Common myeloid progenitor, CD34-positive (primary cell): ENCODE results near the gene COA4.
A peak's percentile ranks its signal among the peaks of the same experiment; 100 is the strongest.

ENCODE experiments used
- CTCF ChIA-PET: fragments of 350-600 bp; sonication (Branson Sonifier 250); formaldehyde crosslinking; loops from one replicate; lab custom pipeline; 2021; ENCODE audit warnings: antibody characterized with exemption; lab: Charles Lee
- POLR2A ChIA-PET: fragments of 350-600 bp; sonication (Branson Sonifier 250); formaldehyde crosslinking; loops from one replicate; lab custom pipeline; 2021; ENCODE audit warnings: antibody characterized with exemption; lab: Charles Lee
- DNase-seq, 3 donors: peaks; one replicate each; pipeline versions ENCODE4 v3.0.0 to v3.0.0-alpha.2; 2013
- H3K27ac ChIP-seq, 2 experiments: 1 replicate in 1 of 2; 2 replicates in 1 of 2; pipeline ENCODE4 v1.7.0; 2013; ENCODE audit warnings: inconsistent platforms in 2 of 2, low read length in 2 of 2, mild to moderate bottlenecking in 2 of 2, low read depth in 1 of 2, moderate library complexity in 1 of 2; ENCODE audit not compliant: severe bottlenecking in 2 of 2, insufficient read depth in 1 of 2, poor library complexity in 1 of 2
- H3K27me3 ChIP-seq, 5 experiments: replicated peaks in 2 of 5; 1 replicate in 3 of 5; 2 replicates in 2 of 5; pipeline versions ENCODE4 v1.6.1 to v1.7.0; 2013; ENCODE audit warnings: low read length in 4 of 5, mild to moderate bottlenecking in 2 of 5, moderate library complexity in 2 of 5, inconsistent platforms in 1 of 5; ENCODE audit not compliant: insufficient read depth in 5 of 5, control insufficient read depth in 4 of 5
- H3K36me3 ChIP-seq, 4 experiments: 1 replicate in 2 of 4; 2 replicates in 2 of 4; pipeline versions ENCODE4 v1.6.1 to v1.7.0; 2013; ENCODE audit warnings: low read length in 3 of 4, control low read depth in 1 of 4, mild to moderate bottlenecking in 1 of 4; ENCODE audit not compliant: control insufficient read depth in 4 of 4, insufficient read depth in 4 of 4
- H3K4me1 ChIP-seq, 4 experiments: 1 replicate in 3 of 4; 2 replicates in 1 of 4; pipeline versions ENCODE4 v1.6.1 to v1.7.1; 2013; ENCODE audit warnings: low read length in 3 of 4, mild to moderate bottlenecking in 3 of 4, control low read depth in 1 of 4, inconsistent platforms in 1 of 4, moderate library complexity in 1 of 4; ENCODE audit not compliant: control insufficient read depth in 4 of 4, insufficient read depth in 4 of 4; ENCODE audit errors: control extremely low read depth in 1 of 4
- H3K4me3 ChIP-seq, 7 experiments: 1 replicate in 4 of 7; 2 replicates in 3 of 7; pipeline versions ENCODE4 v1.5.1 to v1.7.0; 2013; ENCODE audit warnings: mild to moderate bottlenecking in 7 of 7, low read length in 6 of 7, moderate library complexity in 6 of 7, inconsistent platforms in 2 of 7, low read depth in 2 of 7, control low read depth in 1 of 7; ENCODE audit not compliant: insufficient read depth in 4 of 7, control insufficient read depth in 1 of 7; ENCODE audit errors: extremely low read depth in 1 of 7
- H3K9me3 ChIP-seq, 5 experiments: 1 replicate in 4 of 5; 2 replicates in 1 of 5; pipeline versions ENCODE4 v1.6.1 to v1.7.1; 2013; ENCODE audit warnings: low read length in 4 of 5, mild to moderate bottlenecking in 2 of 5, inconsistent platforms in 1 of 5, low read depth in 1 of 5, moderate library complexity in 1 of 5; ENCODE audit not compliant: control insufficient read depth in 4 of 5, insufficient read depth in 2 of 5; ENCODE audit errors: control extremely low read depth in 1 of 5
- WGBS: methylation state at CpG from one replicate; pipeline ENCODE4 v1.1.5; 2013; ENCODE audit not compliant: insufficient coverage; 5-methylcytosine and 5-hydroxymethylcytosine counted together

COA4 gene

DNA sequence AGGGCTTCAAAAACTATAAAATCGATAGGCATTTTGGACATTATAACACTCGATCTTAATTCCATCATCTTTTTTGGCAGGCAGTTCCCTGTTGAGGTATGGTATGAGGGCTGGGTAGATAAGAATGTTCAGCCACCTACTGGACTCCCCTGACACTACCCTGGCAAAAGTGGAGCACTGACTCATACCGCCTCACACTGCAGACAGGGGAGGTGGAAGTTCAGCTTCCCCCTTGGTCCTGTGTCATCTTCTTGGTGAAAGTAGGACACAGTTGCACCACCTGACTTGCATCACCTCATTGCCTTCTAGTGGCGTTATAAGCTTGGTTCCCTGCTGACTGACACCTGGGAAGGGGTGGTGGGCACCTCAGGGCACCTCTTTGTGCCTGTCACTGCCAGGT is 30.5 kb upstream of the COA4 start:
- 100% methylated on average over 2 of the region's 4 CpGs for WGBS
- H3K4me1 ChIP-seq: no peaks in the 10 kb centered on the region
- H3K27ac ChIP-seq: no peak overlapping the region
- no peaks in the 10 kb centered on the region for H3K27me3 ChIP-seq
- no peaks in the 10 kb centered on the region for H3K9me3 ChIP-seq
- no peak overlapping the region for H3K4me3 ChIP-seq
- peaks cover 7 to 31% (median 21%) of the 10 kb centered on the region in 4 experiments for H3K36me3 ChIP-seq
- CTCF ChIA-PET: interaction anchor here (1.0 to 1.2 kb wide), 2 partner anchors 12 to 15 kb away, joined by 4 to 5 read pairs; no protein-coding TSS in a partner anchor
- peak in 2 of 3 donors; percentile 23 to 28 for DNase-seq
- POLR2A ChIA-PET: no interaction called here

DNA sequence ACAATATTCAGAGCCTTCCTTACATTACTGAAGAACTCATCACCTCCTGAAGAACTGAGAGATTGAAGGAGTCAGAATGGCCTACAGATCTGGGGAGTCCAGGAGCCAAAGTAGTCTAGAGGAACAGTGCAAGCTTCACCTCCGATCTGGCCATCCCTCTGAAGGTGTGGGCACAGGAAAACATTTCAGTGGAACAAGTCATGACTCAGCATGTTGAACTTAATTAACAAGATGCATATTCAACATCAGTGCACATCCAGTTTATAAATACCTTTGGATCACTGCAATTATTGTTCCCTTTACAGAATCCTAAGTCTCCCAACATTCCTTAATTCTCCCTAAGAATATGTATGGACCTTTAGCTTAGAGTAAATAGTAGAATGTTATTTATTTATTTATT is 25.7 kb upstream of the COA4 start:
- peaks cover 7 to 32% (median 20%) of the 10 kb centered on the region in 4 experiments for H3K36me3 ChIP-seq
- no peaks in the 10 kb centered on the region for H3K4me1 ChIP-seq
- 100% methylated on average over 1 of the region's 1 CpG for WGBS
- no peak for DNase-seq
- H3K27ac ChIP-seq: no peak overlapping the region
- CTCF ChIA-PET: no interaction called here
- H3K27me3 ChIP-seq: no peaks in the 10 kb centered on the region
- POLR2A ChIA-PET: no interaction called here
- H3K4me3 ChIP-seq: no peak overlapping the region
- H3K9me3 ChIP-seq: no peaks in the 10 kb centered on the region

DNA sequence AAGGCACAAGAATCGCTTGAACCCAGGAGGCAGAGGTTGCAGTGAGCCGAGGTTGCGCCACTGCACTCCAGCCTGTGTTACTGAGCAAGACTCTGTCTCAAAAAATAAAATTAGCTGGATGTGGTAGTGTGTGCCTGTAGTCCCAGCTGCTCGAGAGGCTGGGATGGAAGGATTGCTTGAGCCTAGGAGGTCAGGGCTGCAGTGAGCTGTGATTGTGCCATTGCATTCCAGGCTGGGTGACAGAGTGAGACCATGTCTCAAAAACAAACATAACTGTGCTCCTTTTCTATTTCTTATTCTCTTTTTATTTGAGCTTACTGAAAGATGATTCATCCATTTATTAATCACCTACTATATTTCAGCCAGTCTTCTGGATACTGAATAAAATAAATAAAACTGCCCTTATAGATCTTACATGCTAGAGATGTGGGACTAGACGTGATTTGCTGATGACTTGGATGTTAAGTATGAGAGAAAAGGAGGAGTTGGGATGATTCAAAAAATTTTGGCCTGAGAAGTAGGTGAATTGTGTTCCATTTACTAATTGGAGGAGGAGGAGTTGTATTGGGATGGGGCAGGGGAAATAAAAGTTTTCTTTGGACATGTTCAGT is 18.2 kb upstream of the COA4 start:
- POLR2A ChIA-PET: interaction anchor here (0.6 kb wide), 1 partner anchor 71 kb away, joined by 6 read pairs; no protein-coding TSS in a partner anchor
- Histone ChIP-seq H3K27me3 (no peaks in the 10 kb centered on the region), H3K4me1 (no peaks in the 10 kb centered on the region), H3K4me3 (no peak overlapping the region), H3K27ac (no peak overlapping the region), H3K9me3 (no peaks in the 10 kb centered on the region), H3K36me3 (peaks cover 8 to 41% (median 17%) of the 10 kb centered on the region in 4 experiments)
- CTCF ChIA-PET: interaction anchor here (1.0 kb wide), 1 partner anchor 13 kb away, joined by 5 read pairs; no protein-coding TSS in a partner anchor
- 100% methylated on average over 5 of the region's 5 CpGs for WGBS
- DNase-seq: no peak

DNA sequence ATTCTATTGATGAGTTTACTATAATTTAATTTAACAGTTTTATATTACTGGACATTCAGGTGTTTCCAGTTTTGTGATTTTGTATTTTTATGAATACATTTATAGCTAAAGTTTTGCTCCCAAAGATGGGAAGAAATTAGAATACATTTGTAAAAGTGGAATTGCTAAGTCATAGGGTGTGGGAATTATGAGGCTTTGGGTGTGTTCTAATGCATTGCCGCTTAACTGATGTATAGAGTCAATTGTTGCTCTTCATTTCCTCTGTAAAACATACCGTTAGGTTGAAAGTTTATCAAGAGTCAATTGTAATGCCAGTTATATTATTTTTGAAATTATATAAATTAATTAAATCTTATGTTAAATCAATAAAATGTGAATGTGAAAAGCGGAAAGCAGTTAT is 16.4 kb upstream of the COA4 start:
- 89% methylated on average over 1 of the region's 3 CpGs for WGBS

GRCh38 chr11:73889536-73889935 is 12.9 kb upstream of the COA4 start:
- POLR2A ChIA-PET: no interaction called here
- CTCF ChIA-PET: no interaction called here

More for the DNA sequence above, 16.4 kb upstream of the COA4 start:
- H3K36me3 ChIP-seq: peaks cover 6 to 39% (median 19%) of the 10 kb centered on the region in 4 experiments
- H3K27ac ChIP-seq: no peak overlapping the region
- ChIA-PET CTCF (no interaction called here), POLR2A (no interaction called here)
- no peaks in the 10 kb centered on the region for H3K27me3 ChIP-seq
- no peaks in the 10 kb centered on the region for H3K9me3 ChIP-seq
- DNase-seq: no peak
- H3K4me3 ChIP-seq: no peak overlapping the region
- no peaks in the 10 kb centered on the region for H3K4me1 ChIP-seq

GRCh38 chr11:73889019-73889418 is 12.4 kb upstream of the COA4 start:
- ChIA-PET CTCF (no interaction called here), POLR2A (no interaction called here)
- no peaks in the 10 kb centered on the region for H3K27me3 ChIP-seq
- no peak overlapping the region for H3K4me3 ChIP-seq
- H3K36me3 ChIP-seq: peaks cover 6 to 45% (median 21%) of the 10 kb centered on the region in 4 experiments
- no CpG with 5 or more reads among the region's 1 CpG for WGBS
- no peaks in the 10 kb centered on the region for H3K4me1 ChIP-seq
- DNase-seq: no peak
- no peaks in the 10 kb centered on the region for H3K9me3 ChIP-seq
- no peak overlapping the region for H3K27ac ChIP-seq

More at GRCh38 chr11:73889536-73889935, 12.9 kb upstream of the COA4 start:
- WGBS: 100% methylated on average over 1 of the region's 1 CpG
- H3K4me3 ChIP-seq: no peak overlapping the region
- H3K4me1 ChIP-seq: no peaks in the 10 kb centered on the region
- no peak for DNase-seq
- peaks cover 6 to 43% (median 22%) of the 10 kb centered on the region in 4 experiments for H3K36me3 ChIP-seq
- H3K9me3 ChIP-seq: no peaks in the 10 kb centered on the region
- no peaks in the 10 kb centered on the region for H3K27me3 ChIP-seq
- no peak overlapping the region for H3K27ac ChIP-seq

GRCh38 chr11:73888244-73888643 is 11.6 kb upstream of the COA4 start:
- no peak overlapping the region for H3K27ac ChIP-seq

More at GRCh38 chr11:73888244-73888643, 11.6 kb upstream of the COA4 start:
- no CpG with 5 or more reads among the region's 3 CpGs for WGBS
- H3K4me1 ChIP-seq: no peaks in the 10 kb centered on the region
- peaks cover 6 to 47% (median 21%) of the 10 kb centered on the region in 4 experiments for H3K36me3 ChIP-seq
- no peak for DNase-seq
- ChIA-PET CTCF (no interaction called here), POLR2A (no interaction called here)
- no peak overlapping the region for H3K4me3 ChIP-seq
- H3K27me3 ChIP-seq: no peaks in the 10 kb centered on the region
- no peaks in the 10 kb centered on the region for H3K9me3 ChIP-seq
